CD4-positive, CD25-positive, alpha-beta regulatory T cell (primary cell): ENCODE results near the gene INPPL1. TPM values are rescaled to one million over a fixed set of nuclear protein-coding genes. Genes with fewer than 3 reads are reported as not detected.

Experiments used
- ATAC-seq, 2 donors: fragments of 150-1000 bp; cut with Tn5 transposase; one replicate each; pipeline ENCODE4 v1.10.0; 2021; ENCODE audit warnings: low read depth in 2 of 2, moderate number of reproducible peaks in 2 of 2, moderate library complexity in 1 of 2
- DNase-seq, 3 donors: peaks; one replicate each; pipeline versions ENCODE4 v3.0.0 to v3.0.0-alpha.2; 2012 to 2022; ENCODE audit warnings: mixed read lengths in 1 of 3
- H3K27ac ChIP-seq: one replicate; pipeline ENCODE4 v1.7.0; 2013; ENCODE audit warnings: mild to moderate bottlenecking, low read length; ENCODE audit not compliant: insufficient read depth, poor library complexity, severe bottlenecking
- H3K27me3 ChIP-seq: one replicate; pipeline ENCODE4 v1.7.0; 2013; ENCODE audit warnings: low read length; ENCODE audit not compliant: control insufficient read depth, insufficient read depth
- H3K36me3 ChIP-seq: one replicate; pipeline ENCODE4 v1.7.0; 2013; ENCODE audit warnings: mild to moderate bottlenecking, low read length, moderate library complexity; ENCODE audit not compliant: control insufficient read depth, insufficient read depth
- H3K4me1 ChIP-seq: 2 replicates; pipeline ENCODE4 v1.7.0; 2013; ENCODE audit warnings: mild to moderate bottlenecking, low read length; ENCODE audit not compliant: insufficient read depth, control insufficient read depth, poor library complexity, severe bottlenecking
- H3K4me3 ChIP-seq: one replicate; pipeline ENCODE4 v1.7.0; 2013; ENCODE audit warnings: low read depth, mild to moderate bottlenecking, low read length, moderate library complexity
- H3K9me3 ChIP-seq, 2 experiments: 1 replicate in 1 of 2; 2 replicates in 1 of 2; pipeline ENCODE4 v1.7.0; 2013; ENCODE audit warnings: low read length in 2 of 2, mild to moderate bottlenecking in 1 of 2, moderate library complexity in 1 of 2; ENCODE audit not compliant: control insufficient read depth in 2 of 2
- H3K27ac Mint-ChIP-seq, 3 donors: one replicate each; pipeline ENCODE4 v1.8.0; 2020 to 2022; ENCODE audit warnings: mild to moderate bottlenecking in 3 of 3, mixed read lengths in 3 of 3, moderate library complexity in 2 of 3
- H3K27me3 Mint-ChIP-seq: one replicate; pipeline ENCODE4 v1.8.0; 2022; ENCODE audit warnings: mild to moderate bottlenecking, mixed read lengths
- H3K36me3 Mint-ChIP-seq: one replicate; pipeline ENCODE4 v1.8.0; 2020; ENCODE audit warnings: mixed read lengths
- H3K4me1 Mint-ChIP-seq, 4 donors: one replicate each; pipeline ENCODE4 v1.8.0; 2020 to 2022; ENCODE audit warnings: mixed read lengths in 4 of 4, mild to moderate bottlenecking in 1 of 4
- H3K4me3 Mint-ChIP-seq, 4 donors: one replicate each; pipeline ENCODE4 v1.8.0; 2020 to 2022; ENCODE audit warnings: mild to moderate bottlenecking in 4 of 4, mixed read lengths in 4 of 4, moderate library complexity in 3 of 4
- H3K9me3 Mint-ChIP-seq, 7 donors: one replicate each; pipeline ENCODE4 v1.8.0; 2020 to 2022; ENCODE audit warnings: mixed read lengths in 7 of 7, mild to moderate bottlenecking in 3 of 7, moderate library complexity in 2 of 7
- polyA plus RNA-seq, 4 donors: library from polyadenylated mRNA; unstranded; fragments of 300-500 nt; fragmentation: Illumina TruSeq; gene quantifications; one replicate each; pipeline ENCODE4 v1.2.3, GENCODE V29; 2021
- total RNA-seq: library from RNA; stranded (reverse); gene quantifications from one replicate; pipeline ENCODE4 v1.2.3, GENCODE V29; 2022

INPPL1 gene
- total and polyA plus RNA-seq, 5 donors from 2014 or later, result 3.6 to 101 (median 4.3) TPM

DNA sequence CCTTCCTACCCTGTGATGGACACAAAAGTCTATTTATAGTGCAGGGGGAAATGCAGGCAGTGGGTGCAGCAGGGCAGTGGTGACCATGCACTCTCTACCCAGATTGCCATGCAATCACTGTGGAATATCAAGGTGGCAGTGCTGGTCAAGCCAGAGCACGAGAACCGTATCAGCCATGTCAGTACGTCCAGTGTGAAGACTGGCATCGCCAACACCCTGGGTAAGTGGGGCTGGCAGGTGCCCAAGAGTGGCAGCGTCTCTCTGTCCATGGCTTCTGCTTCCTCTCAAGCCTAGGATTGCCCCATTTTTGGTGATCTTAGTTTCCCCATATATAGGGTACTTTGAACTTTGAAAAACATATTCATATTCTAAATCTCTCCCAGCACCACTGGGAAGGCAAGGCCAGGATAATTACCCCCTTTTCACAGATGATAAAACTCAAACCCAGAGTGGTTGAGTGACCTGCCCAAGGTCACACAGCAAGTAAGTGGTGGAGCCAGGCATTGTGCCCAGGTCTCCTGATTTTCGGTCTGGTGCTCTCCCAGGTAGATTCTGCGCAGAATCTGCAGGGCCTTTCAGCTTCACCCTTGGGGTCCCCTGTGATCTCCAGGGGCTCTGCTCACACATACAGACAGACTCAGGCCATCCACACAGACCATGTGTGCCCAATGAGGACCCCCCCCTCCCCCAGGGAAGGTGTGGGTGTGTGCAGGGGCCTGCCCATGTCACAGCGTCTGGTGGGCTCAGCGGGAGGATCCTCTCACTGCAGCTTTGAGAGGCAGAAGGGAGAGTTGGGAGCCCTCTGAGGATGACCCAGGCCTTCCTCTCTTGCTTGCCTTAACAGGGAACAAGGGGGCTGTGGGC, 7.1 kb downstream of the INPPL1 start:
- H3K36me3 ChIP-seq, result peaks cover 53% of the 10 kb centered on the region
- no peaks in the 10 kb centered on the region for H3K27me3 Mint-ChIP-seq
- no peak overlapping the region for H3K4me3 Mint-ChIP-seq
- DNase-seq (no peak), ATAC-seq (no peak)
- H3K4me1 ChIP-seq, result no peaks in the 10 kb centered on the region
- no peak overlapping the region for H3K27ac ChIP-seq
- no peaks in the 10 kb centered on the region for H3K9me3 ChIP-seq
- H3K4me3 ChIP-seq, result no peak overlapping the region
- H3K36me3 Mint-ChIP-seq, result peaks cover 27% of the 10 kb centered on the region
- peak overlapping the region in 1 of 3 donors; percentile 38 for H3K27ac Mint-ChIP-seq
- no peaks in the 10 kb centered on the region for H3K27me3 ChIP-seq
- H3K4me1 Mint-ChIP-seq, result peaks cover 0 to 6% (median 2%) of the 10 kb centered on the region in 4 donors
- no peaks in the 10 kb centered on the region for H3K9me3 Mint-ChIP-seq

DNA sequence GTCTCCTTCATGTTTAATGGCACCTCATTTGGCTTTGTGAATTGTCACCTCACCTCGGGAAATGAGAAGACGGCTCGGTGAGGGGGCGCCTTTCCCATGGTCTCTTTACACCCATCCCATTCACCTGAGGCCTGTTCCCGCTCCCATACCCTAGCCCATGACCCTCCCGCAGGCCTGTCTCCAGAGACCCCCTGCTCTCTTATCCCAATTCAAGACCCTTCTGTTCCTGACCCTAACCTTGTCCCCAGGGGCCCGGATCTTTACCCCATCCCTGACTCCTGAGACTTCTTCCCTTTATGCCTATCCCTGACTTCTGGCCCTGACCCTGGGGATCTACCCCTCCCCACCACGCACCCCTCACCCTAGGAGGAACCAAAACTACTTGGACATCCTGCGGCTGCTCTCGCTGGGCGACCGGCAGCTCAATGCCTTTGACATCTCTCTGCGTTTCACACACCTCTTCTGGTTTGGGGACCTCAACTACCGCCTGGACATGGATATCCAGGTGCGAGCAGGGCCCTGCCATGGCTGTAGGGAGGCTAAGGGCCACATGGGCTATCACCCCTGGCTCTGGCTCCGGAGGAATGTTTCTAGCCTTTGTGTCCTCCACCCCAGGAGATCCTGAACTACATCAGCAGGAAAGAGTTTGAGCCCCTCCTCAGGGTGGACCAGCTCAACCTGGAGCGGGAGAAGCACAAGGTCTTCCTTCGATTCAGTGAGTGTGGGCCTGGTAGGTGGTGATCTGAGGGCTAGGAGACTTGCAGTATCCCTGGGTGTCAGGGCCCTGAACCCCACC, 7.9 kb downstream of the INPPL1 start:
- no peak for ATAC-seq
- Histone ChIP-seq H3K27ac (no peak overlapping the region), H3K4me3 (no peak overlapping the region), H3K27me3 (no peaks in the 10 kb centered on the region), H3K36me3 (peaks cover 57% of the 10 kb centered on the region), H3K9me3 (no peaks in the 10 kb centered on the region), H3K4me1 (no peaks in the 10 kb centered on the region)
- H3K9me3 Mint-ChIP-seq, result no peaks in the 10 kb centered on the region
- H3K27me3 Mint-ChIP-seq, result no peaks in the 10 kb centered on the region
- H3K4me1 Mint-ChIP-seq, result peaks cover 0 to 3% (median 0%) of the 10 kb centered on the region in 4 donors
- peak overlapping the region in 2 of 3 donors; percentile 59 to 71 for H3K27ac Mint-ChIP-seq
- H3K4me3 Mint-ChIP-seq, result no peak overlapping the region
- peaks cover 27% of the 10 kb centered on the region for H3K36me3 Mint-ChIP-seq
- DNase-seq, result no peak

DNA sequence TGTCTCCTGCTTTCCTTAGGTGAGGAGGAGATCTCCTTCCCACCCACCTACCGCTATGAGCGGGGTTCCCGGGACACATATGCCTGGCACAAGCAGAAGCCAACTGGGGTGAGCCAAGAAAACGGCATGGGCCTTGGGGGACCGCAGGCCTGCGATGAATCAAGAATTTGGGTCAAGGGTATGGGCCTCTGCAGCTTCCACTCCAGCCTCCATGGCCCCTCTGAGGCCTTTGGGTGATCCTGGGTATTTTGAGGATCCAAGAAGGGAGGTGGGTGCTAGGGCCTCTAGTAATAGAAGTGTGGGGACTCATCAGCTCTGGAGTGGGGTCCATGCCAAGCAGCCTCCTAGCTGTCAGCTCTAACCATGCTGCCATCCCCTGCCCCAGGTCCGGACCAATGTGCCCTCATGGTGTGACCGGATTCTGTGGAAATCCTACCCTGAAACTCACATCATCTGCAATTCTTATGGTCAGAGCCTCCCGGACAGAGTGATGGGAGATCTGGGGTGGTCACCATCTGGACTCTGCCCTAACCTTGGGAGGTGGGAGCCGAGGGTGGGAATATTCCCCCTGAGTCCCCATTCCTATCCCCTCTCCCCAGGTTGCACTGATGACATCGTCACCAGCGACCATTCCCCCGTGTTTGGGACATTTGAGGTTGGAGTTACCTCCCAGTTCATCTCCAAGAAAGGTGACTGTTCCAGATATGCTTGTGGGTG, 8.6 kb downstream of the INPPL1 start:
- H3K36me3 Mint-ChIP-seq, result peaks cover 27% of the 10 kb centered on the region
- Histone ChIP-seq H3K27me3 (no peaks in the 10 kb centered on the region), H3K4me3 (no peak overlapping the region), H3K27ac (no peak overlapping the region), H3K4me1 (no peaks in the 10 kb centered on the region), H3K9me3 (no peaks in the 10 kb centered on the region), H3K36me3 (peaks cover 57% of the 10 kb centered on the region)
- H3K27ac Mint-ChIP-seq, result peak overlapping the region in 1 of 3 donors; percentile 38
- H3K4me1 Mint-ChIP-seq, result peaks cover 0 to 3% (median 0%) of the 10 kb centered on the region in 4 donors
- DNase-seq, result no peak
- ATAC-seq, result no peak
- no peaks in the 10 kb centered on the region for H3K9me3 Mint-ChIP-seq
- H3K27me3 Mint-ChIP-seq, result no peaks in the 10 kb centered on the region
- peak overlapping the region in 1 of 4 donors; percentile 2 for H3K4me3 Mint-ChIP-seq

DNA sequence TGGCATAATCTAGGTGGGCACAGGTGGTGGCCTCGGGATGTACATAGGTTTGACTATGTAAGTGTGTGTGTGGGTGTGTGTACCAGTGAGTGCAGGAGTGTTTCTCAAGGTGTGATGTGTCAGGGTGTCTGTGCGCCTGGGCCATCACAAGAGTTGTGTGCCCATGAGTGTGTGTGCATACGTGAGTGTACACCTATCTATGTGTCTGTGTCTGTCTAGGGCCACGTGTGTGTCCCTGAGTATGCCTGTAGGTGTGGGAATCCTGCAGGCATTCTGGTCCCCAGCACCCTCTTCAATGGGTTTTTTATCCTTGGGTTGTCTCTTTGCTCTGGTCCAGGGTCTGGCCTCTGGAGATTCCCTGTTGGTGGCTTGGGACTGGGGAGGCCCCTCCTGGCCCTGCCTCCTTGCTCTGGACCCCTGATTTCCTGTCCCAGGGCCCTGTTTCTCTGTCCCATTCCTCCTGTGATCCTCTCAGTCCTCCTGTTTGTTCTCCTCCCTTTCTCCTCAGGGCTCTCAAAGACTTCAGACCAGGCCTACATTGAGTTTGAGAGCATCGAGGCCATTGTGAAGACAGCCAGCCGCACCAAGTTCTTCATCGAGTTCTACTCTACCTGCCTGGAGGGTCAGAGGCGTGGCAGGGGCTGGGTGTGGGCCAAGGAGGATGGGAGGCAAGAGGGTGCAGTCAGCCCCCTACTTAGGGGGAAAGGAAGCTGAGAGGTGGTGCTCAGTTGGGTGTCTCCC, 9.4 kb downstream of the INPPL1 start:
- ATAC-seq (no peak), DNase-seq (no peak)
- H3K27ac ChIP-seq, result no peak overlapping the region
- peaks cover 51% of the 10 kb centered on the region for H3K36me3 ChIP-seq
- H3K9me3 ChIP-seq, result no peaks in the 10 kb centered on the region
- Mint-ChIP-seq H3K27me3 (peaks cover 4% of the 10 kb centered on the region), H3K9me3 (no peaks in the 10 kb centered on the region), H3K36me3 (peaks cover 27% of the 10 kb centered on the region), H3K4me1 (peaks cover 0 to 4% (median 1%) of the 10 kb centered on the region in 4 donors), H3K4me3 (peak overlapping the region in 1 of 4 donors; percentile 2), H3K27ac (peak overlapping the region; percentile 6 to 87 (median 38))
- H3K27me3 ChIP-seq, result no peaks in the 10 kb centered on the region
- no peaks in the 10 kb centered on the region for H3K4me1 ChIP-seq
- H3K4me3 ChIP-seq, result no peak overlapping the region

DNA sequence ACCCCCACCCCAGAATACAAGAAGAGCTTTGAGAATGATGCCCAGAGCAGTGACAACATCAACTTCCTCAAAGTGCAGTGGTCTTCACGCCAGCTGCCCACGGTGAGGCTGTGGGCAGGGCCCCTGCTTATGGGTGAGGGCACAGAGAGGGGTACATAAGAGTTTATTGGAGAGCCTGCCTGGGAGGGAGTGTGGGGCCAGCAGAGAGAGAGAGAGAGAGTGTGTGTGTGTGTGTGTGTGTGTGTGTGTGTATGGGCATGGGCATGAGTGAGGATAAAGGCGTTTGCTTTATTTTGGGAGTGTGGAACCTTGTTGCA, 9.9 kb downstream of the INPPL1 start:
- Histone ChIP-seq H3K4me3 (no peak overlapping the region), H3K36me3 (peaks cover 46% of the 10 kb centered on the region), H3K4me1 (peaks cover 2% of the 10 kb centered on the region), H3K27me3 (no peaks in the 10 kb centered on the region), H3K9me3 (no peaks in the 10 kb centered on the region), H3K27ac (no peak overlapping the region)
- Mint-ChIP-seq H3K36me3 (peaks cover 24% of the 10 kb centered on the region), H3K4me3 (no peak overlapping the region), H3K27me3 (peaks cover 9% of the 10 kb centered on the region), H3K9me3 (no peaks in the 10 kb centered on the region), H3K27ac (peak overlapping the region in 2 of 3 donors; percentile 6 to 17), H3K4me1 (peaks cover 0 to 5% (median 2%) of the 10 kb centered on the region in 4 donors)
- ATAC-seq (no peak), DNase-seq (no peak)

DNA sequence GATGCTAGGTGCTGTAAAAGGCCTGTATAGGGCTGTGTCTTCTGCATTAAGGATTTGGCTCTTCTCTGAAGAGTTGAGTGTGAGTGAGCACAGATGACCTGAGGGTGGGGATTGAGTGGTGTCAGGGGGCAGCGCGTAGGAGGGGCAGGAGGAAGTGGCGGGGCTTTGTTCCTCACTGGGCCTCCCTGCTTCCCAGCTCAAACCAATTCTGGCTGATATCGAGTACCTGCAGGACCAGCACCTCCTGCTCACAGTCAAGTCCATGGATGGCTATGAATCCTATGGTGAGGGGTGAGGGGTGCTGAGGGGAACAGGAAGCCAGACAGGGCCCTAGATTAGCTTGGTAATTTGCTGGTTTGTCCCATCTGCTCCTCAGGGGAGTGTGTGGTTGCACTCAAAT, 10.4 kb downstream of the INPPL1 start:
- peaks cover 24% of the 10 kb centered on the region for H3K36me3 Mint-ChIP-seq
- no peak for DNase-seq
- ATAC-seq, result no peak
- Histone ChIP-seq H3K4me1 (peaks cover 7% of the 10 kb centered on the region), H3K27ac (no peak overlapping the region), H3K36me3 (peaks cover 42% of the 10 kb centered on the region), H3K9me3 (no peaks in the 10 kb centered on the region), H3K4me3 (no peak overlapping the region), H3K27me3 (no peaks in the 10 kb centered on the region)
- peaks cover 0 to 5% (median 2%) of the 10 kb centered on the region in 4 donors for H3K4me1 Mint-ChIP-seq
- no peak overlapping the region for H3K4me3 Mint-ChIP-seq
- no peak overlapping the region for H3K27ac Mint-ChIP-seq
- no peaks in the 10 kb centered on the region for H3K9me3 Mint-ChIP-seq
- peaks cover 11% of the 10 kb centered on the region for H3K27me3 Mint-ChIP-seq
